ENCODE results near the gene MAPRE2. TPM values are rescaled to one million over a fixed set of nuclear protein-coding genes. Genes with fewer than 3 reads are reported as not detected.
A peak's percentile ranks its signal among the peaks of the same experiment; 100 is the strongest.

Gene MAPRE2
- total RNA-seq, 4 donors from 2014 or later = 22.9 to 39.2 (median 35.8) TPM

DNA sequence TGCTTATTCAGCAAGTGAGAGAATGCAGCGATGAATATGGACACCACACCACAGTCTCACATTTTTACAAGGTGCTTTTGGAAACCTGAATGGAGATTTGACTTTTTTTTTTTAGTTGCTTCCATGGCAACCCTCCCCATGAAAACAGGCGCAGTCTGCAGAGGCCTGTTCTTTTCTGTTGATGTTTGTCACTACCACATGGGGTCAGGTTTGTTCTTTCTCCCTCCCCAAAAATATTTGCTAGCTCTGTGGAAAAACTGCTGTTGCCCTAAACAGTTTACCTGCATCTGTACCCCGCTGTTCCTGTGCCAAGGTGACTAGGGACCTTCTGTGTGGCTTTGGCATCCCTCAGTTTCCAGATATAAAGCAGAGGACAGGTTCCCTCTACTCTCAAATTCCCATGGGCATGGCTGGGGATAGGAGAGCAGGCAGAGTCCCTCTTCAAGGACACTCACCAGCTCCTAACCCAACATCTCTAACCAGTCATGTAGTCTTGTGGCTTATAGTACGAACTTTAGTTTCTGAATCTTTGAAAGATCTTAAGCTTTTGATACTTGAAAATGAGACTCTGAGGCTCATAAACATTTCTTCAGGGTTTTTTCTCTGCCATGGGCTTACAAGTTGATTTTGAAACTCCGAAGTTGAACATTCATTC is 14.7 kb upstream of the MAPRE2 start:
- TF ChIP-seq EP300 (IDR thresholded peaks at IDR 0.05) (no peak), POLR2AphosphoS5 (IDR thresholded peaks at IDR 0.05) (no peak), POLR2A (IDR thresholded peaks at IDR 0.05) (no peak)
- TF ChIP-seq, protein P1, sequence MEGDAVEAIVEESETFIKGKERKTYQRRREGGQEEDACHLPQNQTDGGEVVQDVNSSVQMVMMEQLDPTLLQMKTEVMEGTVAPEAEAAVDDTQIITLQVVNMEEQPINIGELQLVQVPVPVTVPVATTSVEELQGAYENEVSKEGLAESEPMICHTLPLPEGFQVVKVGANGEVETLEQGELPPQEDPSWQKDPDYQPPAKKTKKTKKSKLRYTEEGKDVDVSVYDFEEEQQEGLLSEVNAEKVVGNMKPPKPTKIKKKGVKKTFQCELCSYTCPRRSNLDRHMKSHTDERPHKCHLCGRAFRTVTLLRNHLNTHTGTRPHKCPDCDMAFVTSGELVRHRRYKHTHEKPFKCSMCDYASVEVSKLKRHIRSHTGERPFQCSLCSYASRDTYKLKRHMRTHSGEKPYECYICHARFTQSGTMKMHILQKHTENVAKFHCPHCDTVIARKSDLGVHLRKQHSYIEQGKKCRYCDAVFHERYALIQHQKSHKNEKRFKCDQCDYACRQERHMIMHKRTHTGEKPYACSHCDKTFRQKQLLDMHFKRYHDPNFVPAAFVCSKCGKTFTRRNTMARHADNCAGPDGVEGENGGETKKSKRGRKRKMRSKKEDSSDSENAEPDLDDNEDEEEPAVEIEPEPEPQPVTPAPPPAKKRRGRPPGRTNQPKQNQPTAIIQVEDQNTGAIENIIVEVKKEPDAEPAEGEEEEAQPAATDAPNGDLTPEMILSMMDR (IDR thresholded peaks at IDR 0.05) = peak in 1 of 4 experiments; percentile 29
- no peaks in the 10 kb centered on the region for H3K27me3 ChIP-seq
- no peak overlapping the region for H3K4me3 ChIP-seq
- ATAC-seq = no peak
- H3K27ac ChIP-seq = peak overlapping the region in 3 of 4 donors; percentile 41 to 68 (median 63)
- H3K9me3 ChIP-seq = no peaks in the 10 kb centered on the region
- no peaks in the 10 kb centered on the region for H3K36me3 ChIP-seq
- 87 to 95% methylated on average over 3 to 5 of the region's 5 CpGs for WGBS, 2 donors (ENCODE audit: low coverage in 1 of 2)
- H3K4me1 ChIP-seq = peaks cover 5 to 37% (median 16%) of the 10 kb centered on the region in 3 donors

GRCh38 chr18:35027206-35027605 is 14.0 kb upstream of the MAPRE2 start:
- no peak overlapping the region for H3K4me3 ChIP-seq
- no CpG with 5 or more reads among the region's 1 CpG for WGBS, 2 donors (ENCODE audit: low coverage in 1 of 2)
- H3K36me3 ChIP-seq = no peaks in the 10 kb centered on the region
- peaks cover 5 to 37% (median 16%) of the 10 kb centered on the region in 3 donors for H3K4me1 ChIP-seq
- no peaks in the 10 kb centered on the region for H3K27me3 ChIP-seq
- no peaks in the 10 kb centered on the region for H3K9me3 ChIP-seq
- TF ChIP-seq, protein P1 (IDR thresholded peaks at IDR 0.05) = no peak
- TF ChIP-seq EP300 (IDR thresholded peaks at IDR 0.05) = no peak
- TF ChIP-seq POLR2A (IDR thresholded peaks at IDR 0.05) = no peak
- TF ChIP-seq POLR2AphosphoS5 (IDR thresholded peaks at IDR 0.05) = no peak
- no peak for ATAC-seq
- no peak overlapping the region for H3K27ac ChIP-seq

- Histone ChIP-seq H3K4me1 (peaks cover 5 to 37% (median 16%) of the 10 kb centered on the region in 3 donors), H3K4me3 (no peak overlapping the region), H3K27ac (no peak overlapping the region), H3K9me3 (no peaks in the 10 kb centered on the region), H3K36me3 (no peaks in the 10 kb centered on the region), H3K27me3 (no peaks in the 10 kb centered on the region)
- ATAC-seq = no peak
- TF ChIP-seq EP300 (IDR thresholded peaks at IDR 0.05) = no peak
- TF ChIP-seq, protein P1 (IDR thresholded peaks at IDR 0.05) = no peak
- no peak for TF ChIP-seq POLR2A (IDR thresholded peaks at IDR 0.05)
- no peak for TF ChIP-seq POLR2AphosphoS5 (IDR thresholded peaks at IDR 0.05)
- 68 to 89% methylated on average over 1 to 2 of the region's 2 CpGs for WGBS, 2 donors (ENCODE audit: low coverage in 1 of 2)
Measured at GRCh38 chr18:35028536-35028935, 12.7 kb upstream of the MAPRE2 start.

DNA sequence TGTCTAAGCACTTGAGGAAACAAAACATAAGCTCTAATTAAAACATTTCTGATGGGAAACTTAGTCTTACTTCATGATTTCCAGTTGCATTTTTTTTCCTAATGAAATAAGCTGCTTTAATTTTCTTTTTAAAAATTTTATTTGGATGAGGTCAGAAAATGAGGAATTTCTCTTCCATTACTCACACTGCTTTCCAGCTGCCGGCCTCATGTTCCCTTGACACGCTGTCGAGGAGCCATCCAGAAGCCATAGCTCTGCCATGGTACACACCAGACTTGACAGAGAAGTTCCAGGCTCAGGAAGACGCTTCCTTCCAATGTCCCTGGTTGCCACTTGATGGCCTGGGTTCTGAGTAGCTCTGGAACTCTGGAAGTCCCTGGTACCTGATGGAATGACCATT is 12.1 kb upstream of the MAPRE2 start:
- ATAC-seq = no peak
- H3K9me3 ChIP-seq = no peaks in the 10 kb centered on the region
- H3K4me3 ChIP-seq = no peak overlapping the region
- 48 to 60% methylated on average over 1 to 4 of the region's 4 CpGs for WGBS, 2 donors (ENCODE audit: low coverage in 1 of 2)
- no peaks in the 10 kb centered on the region for H3K27me3 ChIP-seq
- H3K27ac ChIP-seq = peak overlapping the region in 2 of 4 donors; percentile 5 to 25
- TF ChIP-seq POLR2A (IDR thresholded peaks at IDR 0.05) (no peak), EP300 (IDR thresholded peaks at IDR 0.05) (no peak), POLR2AphosphoS5 (IDR thresholded peaks at IDR 0.05) (no peak)
- TF ChIP-seq, protein P1 (IDR thresholded peaks at IDR 0.05) = no peak
- H3K4me1 ChIP-seq = peaks cover 5 to 35% (median 16%) of the 10 kb centered on the region in 3 donors
- H3K36me3 ChIP-seq = no peaks in the 10 kb centered on the region

DNA sequence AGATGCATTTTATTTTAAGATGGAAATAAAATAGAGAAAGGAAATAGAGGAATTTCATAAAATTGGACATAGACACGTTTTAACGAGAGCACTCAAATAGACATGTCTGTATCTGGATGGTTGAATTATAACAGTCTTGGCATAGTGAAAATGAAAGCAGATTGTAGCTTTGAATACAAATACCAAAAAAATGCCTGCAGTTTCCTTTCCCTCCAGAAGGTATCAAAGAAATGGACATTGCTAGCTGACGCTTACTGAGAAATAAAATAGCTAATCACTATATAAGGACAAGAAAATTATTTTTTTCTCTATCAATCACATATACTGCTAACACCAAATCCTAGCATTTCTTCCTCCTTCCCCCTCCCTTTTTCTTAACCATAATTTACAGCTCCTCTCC is 11.4 kb upstream of the MAPRE2 start:
- TF ChIP-seq, protein P1 (IDR thresholded peaks at IDR 0.05) = peak in 1 of 4 experiments; percentile 29
- TF ChIP-seq EP300 (IDR thresholded peaks at IDR 0.05) (no peak), POLR2A (IDR thresholded peaks at IDR 0.05) (no peak), POLR2AphosphoS5 (IDR thresholded peaks at IDR 0.05) (no peak)

More for the DNA sequence above, 11.4 kb upstream of the MAPRE2 start:
- Histone ChIP-seq H3K27ac (peak overlapping the region in 3 of 4 donors; percentile 5 to 25 (median 5)), H3K4me1 (peaks cover 0 to 28% (median 16%) of the 10 kb centered on the region in 3 donors), H3K4me3 (peak overlapping the region; percentile 25 to 27), H3K27me3 (no peaks in the 10 kb centered on the region), H3K9me3 (no peaks in the 10 kb centered on the region), H3K36me3 (no peaks in the 10 kb centered on the region)
- ATAC-seq = no peak
- 24 to 42% methylated on average over 3 of the region's 3 CpGs for WGBS, 2 donors (ENCODE audit: low coverage in 1 of 2)

Data from gastroesophageal sphincter (tissue), 4 donors.